Islet of Langerhans (tissue), 1 donor: ENCODE results near the gene PRPF6.
"Not testable (repeated sequence)": the region's sequence is repeated elsewhere in the genome, so short reads cannot be mapped to it uniquely, and the experiment has no call there.

Source experiments
- FAIRE-seq: peaks from one replicate; lab custom pipeline; 2011; peaks lifted over from hg19 to GRCh38; lab: Jason Lieb, UNC

The PRPF6 gene

GRCh38 chr20:63960654-63961621 lies 20.0 kb upstream of the PRPF6 start:
- not testable (repeated sequence) for FAIRE-seq

GRCh38 chr20:63961664-63962425 lies 19.1 kb upstream of the PRPF6 start:
- no peak for FAIRE-seq

GRCh38 chr20:63962426-63963347 lies 18.2 kb upstream of the PRPF6 start:
- FAIRE-seq: no peak

GRCh38 chr20:63963348-63963741 lies 17.6 kb upstream of the PRPF6 start:
- FAIRE-seq: no peak

GRCh38 chr20:63963784-63964301 lies 17.1 kb upstream of the PRPF6 start:
- no peak for FAIRE-seq

- FAIRE-seq: no peak
Measured at GRCh38 chr20:63964412-63964811, 16.5 kb upstream of the PRPF6 start.

GRCh38 chr20:63966172-63966943 lies 14.6 kb upstream of the PRPF6 start:
- no peak for FAIRE-seq

- FAIRE-seq: no peak
Measured at GRCh38 chr20:63966944-63967322, 14.0 kb upstream of the PRPF6 start.

GRCh38 chr20:63967330-63968135 lies 13.4 kb upstream of the PRPF6 start:
- FAIRE-seq: no peak

- FAIRE-seq: no peak
Measured at GRCh38 chr20:63968136-63968927, 12.6 kb upstream of the PRPF6 start.

GRCh38 chr20:63968928-63969760 lies 11.8 kb upstream of the PRPF6 start:
- FAIRE-seq: no peak

GRCh38 chr20:63969838-63970713 lies 10.9 kb upstream of the PRPF6 start, which contains the start of gene ZNF512B:
Gene ZNF512B, minus strand, starts transcription at chr20:63969930. Its CDS starts 1,980 bp downstream, at chr20:63967950.
- no peak for FAIRE-seq

- FAIRE-seq: no peak
Measured at GRCh38 chr20:63970714-63971431, 10.1 kb upstream of the PRPF6 start.

GRCh38 chr20:63971960-63972311 lies 9.0 kb upstream of the PRPF6 start:
- FAIRE-seq: not testable (repeated sequence)

- no peak for FAIRE-seq
Measured at GRCh38 chr20:63972312-63973159, 8.4 kb upstream of the PRPF6 start.

- no peak for FAIRE-seq
Measured at GRCh38 chr20:63973160-63973479, 7.8 kb upstream of the PRPF6 start.
